Measurements from ENCODE around the gene ZBTB22. TPM values are rescaled to one million over a fixed set of nuclear protein-coding genes. Genes with fewer than 3 reads are reported as not detected.
A peak's percentile ranks its signal among the peaks of the same experiment; 100 is the strongest.
"Not testable (repeated sequence)": the region's sequence is repeated elsewhere in the genome, so short reads cannot be mapped to it uniquely, and the experiment has no call there.

The ZBTB22 gene, protein sequence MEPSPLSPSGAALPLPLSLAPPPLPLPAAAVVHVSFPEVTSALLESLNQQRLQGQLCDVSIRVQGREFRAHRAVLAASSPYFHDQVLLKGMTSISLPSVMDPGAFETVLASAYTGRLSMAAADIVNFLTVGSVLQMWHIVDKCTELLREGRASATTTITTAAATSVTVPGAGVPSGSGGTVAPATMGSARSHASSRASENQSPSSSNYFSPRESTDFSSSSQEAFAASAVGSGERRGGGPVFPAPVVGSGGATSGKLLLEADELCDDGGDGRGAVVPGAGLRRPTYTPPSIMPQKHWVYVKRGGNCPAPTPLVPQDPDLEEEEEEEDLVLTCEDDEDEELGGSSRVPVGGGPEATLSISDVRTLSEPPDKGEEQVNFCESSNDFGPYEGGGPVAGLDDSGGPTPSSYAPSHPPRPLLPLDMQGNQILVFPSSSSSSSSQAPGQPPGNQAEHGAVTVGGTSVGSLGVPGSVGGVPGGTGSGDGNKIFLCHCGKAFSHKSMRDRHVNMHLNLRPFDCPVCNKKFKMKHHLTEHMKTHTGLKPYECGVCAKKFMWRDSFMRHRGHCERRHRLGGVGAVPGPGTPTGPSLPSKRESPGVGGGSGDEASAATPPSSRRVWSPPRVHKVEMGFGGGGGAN
- total RNA-seq: 17.5 and 18.4 TPM in 2 replicates

GRCh38 chr6:33317669-33318425, at the start of gene ZBTB22:
ZBTB22 (minus strand) TSS chr6:33317744; CDS start chr6:33316916, 828 bp downstream.
- TF ChIP-seq, protein P1, sequence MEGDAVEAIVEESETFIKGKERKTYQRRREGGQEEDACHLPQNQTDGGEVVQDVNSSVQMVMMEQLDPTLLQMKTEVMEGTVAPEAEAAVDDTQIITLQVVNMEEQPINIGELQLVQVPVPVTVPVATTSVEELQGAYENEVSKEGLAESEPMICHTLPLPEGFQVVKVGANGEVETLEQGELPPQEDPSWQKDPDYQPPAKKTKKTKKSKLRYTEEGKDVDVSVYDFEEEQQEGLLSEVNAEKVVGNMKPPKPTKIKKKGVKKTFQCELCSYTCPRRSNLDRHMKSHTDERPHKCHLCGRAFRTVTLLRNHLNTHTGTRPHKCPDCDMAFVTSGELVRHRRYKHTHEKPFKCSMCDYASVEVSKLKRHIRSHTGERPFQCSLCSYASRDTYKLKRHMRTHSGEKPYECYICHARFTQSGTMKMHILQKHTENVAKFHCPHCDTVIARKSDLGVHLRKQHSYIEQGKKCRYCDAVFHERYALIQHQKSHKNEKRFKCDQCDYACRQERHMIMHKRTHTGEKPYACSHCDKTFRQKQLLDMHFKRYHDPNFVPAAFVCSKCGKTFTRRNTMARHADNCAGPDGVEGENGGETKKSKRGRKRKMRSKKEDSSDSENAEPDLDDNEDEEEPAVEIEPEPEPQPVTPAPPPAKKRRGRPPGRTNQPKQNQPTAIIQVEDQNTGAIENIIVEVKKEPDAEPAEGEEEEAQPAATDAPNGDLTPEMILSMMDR (IDR thresholded peaks at IDR 0.05; ENCODE audit: insufficient read depth, low read length, poor library complexity, severe bottlenecking): no peak
- Histone ChIP-seq H3K27me3 (ENCODE audit: control insufficient read depth, insufficient read depth, low read length) (no peaks in the 10 kb centered on the region), H3K36me3 (ENCODE audit: control insufficient read depth, insufficient read depth, low read length) (peaks cover 8% of the 10 kb centered on the region), H3K4me3 (ENCODE audit: low read depth, low read length) (peak within 1 kb of the TSS; percentile 55)
- peak; percentile 96 for DNase-seq (ENCODE audit: low read depth)

DNA sequence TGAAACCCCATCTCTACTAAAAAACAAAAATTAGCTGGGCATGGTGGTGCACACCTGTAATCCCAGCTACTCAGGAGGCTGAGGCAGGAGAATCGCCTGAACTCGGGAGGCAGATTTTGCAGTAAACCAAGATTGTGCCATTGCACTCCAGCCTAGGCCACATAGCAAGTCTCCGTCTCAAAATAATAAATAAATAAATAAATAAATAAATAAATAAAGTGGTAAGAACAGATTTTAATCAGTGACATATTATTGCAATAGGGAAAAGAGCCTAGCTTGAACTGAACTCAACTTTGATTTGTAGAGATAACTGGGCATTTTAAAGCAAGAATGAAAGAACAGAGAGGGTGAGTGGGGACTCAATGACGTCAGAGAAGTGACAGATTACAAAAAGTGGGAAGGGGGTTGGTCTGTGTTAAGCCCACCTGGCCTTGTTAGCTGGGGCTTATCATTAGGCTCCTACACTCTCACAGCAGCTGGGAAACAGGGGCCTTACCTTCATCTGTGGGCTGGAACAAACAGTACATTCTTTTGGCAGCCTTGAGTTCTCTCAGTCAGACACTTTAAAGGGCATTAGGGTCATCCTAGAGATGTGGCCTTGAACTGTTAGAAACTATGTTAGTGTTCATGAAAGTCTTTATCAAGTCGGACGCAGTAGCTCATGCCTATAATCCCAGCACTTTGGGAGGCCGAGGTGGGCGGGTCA, 49.6 kb upstream of the ZBTB22 start:
- no peak for DNase-seq (ENCODE audit: low read depth)
- TF ChIP-seq, protein P1 (IDR thresholded peaks at IDR 0.05; ENCODE audit: insufficient read depth, low read length, poor library complexity, severe bottlenecking): no peak
- Histone ChIP-seq H3K4me3 (ENCODE audit: low read depth, low read length) (no peak overlapping the region), H3K36me3 (ENCODE audit: control insufficient read depth, insufficient read depth, low read length) (no peaks in the 10 kb centered on the region), H3K27me3 (ENCODE audit: control insufficient read depth, insufficient read depth, low read length) (no peaks in the 10 kb centered on the region)

DNA sequence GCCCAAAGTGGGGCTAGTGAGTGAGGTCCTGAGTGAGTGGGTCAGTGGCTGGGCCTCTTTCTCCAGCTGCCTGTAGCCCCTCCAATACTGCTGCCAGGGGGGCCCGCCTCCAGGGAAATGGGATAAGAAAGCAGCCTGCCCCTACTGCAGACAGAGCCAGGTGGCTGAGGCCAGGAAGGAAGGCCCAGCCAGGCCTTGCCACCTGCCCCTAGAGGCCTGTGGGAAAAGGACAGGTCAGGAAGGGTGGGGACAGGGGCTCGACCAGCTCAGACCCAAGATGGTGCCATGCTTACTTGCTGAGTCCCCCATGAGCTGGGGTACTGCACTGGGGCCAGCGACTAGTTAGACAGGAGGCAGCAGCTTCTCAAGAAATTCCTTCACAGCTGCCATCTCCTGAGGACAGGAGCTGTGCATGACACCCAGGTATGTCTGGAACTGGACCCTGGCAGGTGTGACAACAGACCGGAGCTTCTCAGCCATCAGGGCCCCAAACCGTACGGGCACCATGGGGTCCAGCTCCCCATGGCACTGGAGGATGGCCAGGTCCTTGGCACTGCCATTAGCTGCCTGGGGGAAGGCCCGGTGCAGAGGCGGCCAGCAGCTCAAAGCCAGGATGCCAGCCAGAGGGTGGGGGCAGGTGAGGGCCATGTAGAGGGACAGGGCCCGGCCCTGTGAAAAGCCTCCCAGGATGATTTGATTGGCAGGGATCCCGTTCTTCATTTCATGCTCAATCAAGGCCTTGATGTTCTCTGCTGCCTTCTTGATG, 47.8 kb upstream of the ZBTB22 start:
- H3K4me3 ChIP-seq (ENCODE audit: low read depth, low read length); DNase-seq (ENCODE audit: low read depth); H3K27me3 ChIP-seq (ENCODE audit: control insufficient read depth, insufficient read depth, low read length); H3K36me3 ChIP-seq (ENCODE audit: control insufficient read depth, insufficient read depth, low read length): not testable (repeated sequence)

- not testable (repeated sequence) for H3K36me3 ChIP-seq (ENCODE audit: control insufficient read depth, insufficient read depth, low read length); H3K4me3 ChIP-seq (ENCODE audit: low read depth, low read length); H3K27me3 ChIP-seq (ENCODE audit: control insufficient read depth, insufficient read depth, low read length)
- DNase-seq (ENCODE audit: low read depth): peak; percentile 57
These were observed 47.1 kb upstream of the ZBTB22 start for GRCh38 chr6:33364475-33365205.

GRCh38 chr6:33363486-33363885, 45.9 kb upstream of the ZBTB22 start:
- DNase-seq (ENCODE audit: low read depth); H3K27me3 ChIP-seq (ENCODE audit: control insufficient read depth, insufficient read depth, low read length); H3K4me3 ChIP-seq (ENCODE audit: low read depth, low read length); H3K36me3 ChIP-seq (ENCODE audit: control insufficient read depth, insufficient read depth, low read length): not testable (repeated sequence)

DNA sequence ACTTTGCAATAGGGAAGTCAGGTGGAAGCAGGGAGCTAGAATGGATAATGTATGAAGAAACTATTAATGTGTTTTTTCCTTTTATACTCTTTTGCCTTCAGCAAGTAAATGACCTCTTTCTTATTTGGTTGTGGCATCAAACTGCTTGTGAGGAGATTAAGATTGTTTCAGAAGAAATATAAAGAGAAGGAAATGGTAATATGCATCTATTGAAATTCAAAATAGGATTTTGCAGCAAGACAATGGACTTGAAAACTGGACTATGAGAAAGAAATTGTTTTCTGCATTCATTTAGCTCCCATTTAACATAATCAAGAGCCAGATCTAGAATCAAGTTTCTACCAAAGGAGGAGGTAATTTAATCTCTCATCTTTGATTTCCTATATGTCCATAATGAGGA, 41.8 kb upstream of the ZBTB22 start:
- Histone ChIP-seq H3K36me3 (ENCODE audit: control insufficient read depth, insufficient read depth, low read length) (no peaks in the 10 kb centered on the region), H3K27me3 (ENCODE audit: control insufficient read depth, insufficient read depth, low read length) (no peaks in the 10 kb centered on the region), H3K4me3 (ENCODE audit: low read depth, low read length) (no peak overlapping the region)
- TF ChIP-seq, protein P1 (IDR thresholded peaks at IDR 0.05; ENCODE audit: insufficient read depth, low read length, poor library complexity, severe bottlenecking): no peak
- no peak for DNase-seq (ENCODE audit: low read depth)

GRCh38 chr6:33357160-33357871, 39.8 kb upstream of the ZBTB22 start:
- not testable (repeated sequence) for H3K27me3 ChIP-seq (ENCODE audit: control insufficient read depth, insufficient read depth, low read length); H3K4me3 ChIP-seq (ENCODE audit: low read depth, low read length); DNase-seq (ENCODE audit: low read depth)

More at GRCh38 chr6:33357160-33357871, 39.8 kb upstream of the ZBTB22 start:
- H3K36me3 ChIP-seq (ENCODE audit: control insufficient read depth, insufficient read depth, low read length): not testable (repeated sequence)
